GM12892 (cell line): Measurements from ENCODE around the gene KIF6.

Source experiments
- POLR2A ChIP-seq: IDR thresholded peaks from 2 replicates; pipeline ENCODE4 v1.6.1; 2011; ENCODE audit warnings: low read depth, low read length, control low read depth
- POLR2AphosphoS5 ChIP-seq: IDR thresholded peaks from 2 replicates; pipeline ENCODE4 v1.6.1; 2011; ENCODE audit warnings: low read depth, low read length, control low read depth
- TAF1 ChIP-seq: IDR thresholded peaks from 2 replicates; pipeline ENCODE4 v1.6.1; 2011; ENCODE audit warnings: low read depth, mild to moderate bottlenecking, control low read depth, low read length, borderline replicate concordance

DNA sequence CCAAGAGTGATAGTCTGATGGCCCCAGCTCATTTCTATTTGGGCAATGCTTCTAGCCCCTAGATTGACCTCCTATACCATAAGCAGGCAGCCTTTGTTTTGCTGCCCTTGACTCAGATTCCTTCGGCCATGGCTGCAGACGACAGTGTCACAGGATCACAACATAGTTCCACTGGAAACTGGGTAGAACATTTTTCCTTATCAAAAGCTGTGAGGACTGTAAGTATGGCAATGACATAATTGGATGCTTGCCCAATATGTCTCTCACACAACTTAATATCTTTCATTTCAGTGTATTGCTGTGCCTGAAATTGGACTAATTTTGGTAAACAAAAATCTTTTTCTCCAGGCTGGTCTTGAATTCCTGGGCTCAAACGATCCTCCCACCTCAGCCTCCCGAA, 22.9 kb downstream of the KIF6 start:
- TF ChIP-seq POLR2A: no peak
- TF ChIP-seq POLR2AphosphoS5: no peak
- no peak for TF ChIP-seq TAF1
